Right renal pelvis (tissue), 4 donors: ENCODE results near the gene TPRG1. TPM values are rescaled to one million over a fixed set of nuclear protein-coding genes. Genes with fewer than 3 reads are reported as not detected.

ENCODE experiments used
- DNase-seq, 4 donors: peaks; one replicate each; pipeline ENCODE4 v3.0.0-alpha.2; 2013; ENCODE audit warnings: low read depth in 4 of 4, low spot score in 3 of 4, missing footprints in 1 of 4
- polyA plus RNA-seq, 4 donors: library from polyadenylated mRNA; unstranded; fragments of 120-200 nt; gene quantifications; one replicate each; pipeline ENCODE4 v1.2.1, GENCODE V29; 2013; ENCODE audit not compliant: insufficient read length in 4 of 4

The TPRG1 gene
- polyA plus RNA-seq, 4 donors = 0.22 to 0.79 (median 0.63) TPM

GRCh38 chr3:189160519-189161309 is 11.1 kb upstream of the TPRG1 start:
- no peak for DNase-seq

DNA sequence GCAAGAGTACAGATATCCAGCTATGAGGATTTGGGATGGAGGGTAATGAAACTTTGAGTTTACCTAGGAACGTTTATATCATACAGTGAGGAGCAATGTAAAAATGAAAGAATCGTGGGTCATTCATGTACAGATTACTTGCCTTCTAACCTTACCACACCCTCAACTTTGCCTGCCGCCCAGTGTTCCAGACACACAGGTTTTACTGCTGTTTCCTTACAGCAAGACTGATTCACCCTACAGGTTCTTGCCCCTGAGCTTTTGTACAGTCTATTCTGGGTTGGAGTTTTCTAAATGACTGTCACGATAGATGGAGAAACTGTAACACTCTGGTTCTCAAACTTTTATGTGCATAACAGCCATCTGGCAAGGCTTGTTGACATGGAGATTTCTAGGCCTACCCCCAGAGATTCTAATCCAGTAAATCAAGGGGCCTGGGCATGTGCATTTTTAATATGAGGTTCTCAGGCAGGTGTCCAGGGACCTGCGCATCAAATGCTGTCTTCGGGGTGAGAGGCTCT is 6.6 kb upstream of the TPRG1 start:
- DNase-seq = no peak

DNA sequence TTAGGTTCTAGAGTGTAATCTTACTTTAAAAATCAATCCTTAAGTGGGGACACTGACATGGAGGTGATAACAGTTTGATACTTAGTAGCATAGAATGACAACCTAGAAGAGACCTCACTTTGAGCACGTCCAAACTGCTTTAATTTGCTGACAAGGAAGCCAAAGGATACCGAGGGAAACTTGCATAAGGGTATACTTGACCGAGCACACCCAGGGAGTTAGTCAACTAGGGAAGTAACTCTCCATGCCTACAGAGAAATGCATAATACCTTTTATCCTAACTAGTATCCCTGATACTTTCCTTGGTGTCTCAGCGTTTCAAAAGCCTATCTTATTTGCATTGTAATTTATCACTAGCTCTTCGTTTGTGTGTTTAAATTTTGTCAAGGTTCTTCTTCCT is 5.5 kb upstream of the TPRG1 start:
- DNase-seq = no peak

DNA sequence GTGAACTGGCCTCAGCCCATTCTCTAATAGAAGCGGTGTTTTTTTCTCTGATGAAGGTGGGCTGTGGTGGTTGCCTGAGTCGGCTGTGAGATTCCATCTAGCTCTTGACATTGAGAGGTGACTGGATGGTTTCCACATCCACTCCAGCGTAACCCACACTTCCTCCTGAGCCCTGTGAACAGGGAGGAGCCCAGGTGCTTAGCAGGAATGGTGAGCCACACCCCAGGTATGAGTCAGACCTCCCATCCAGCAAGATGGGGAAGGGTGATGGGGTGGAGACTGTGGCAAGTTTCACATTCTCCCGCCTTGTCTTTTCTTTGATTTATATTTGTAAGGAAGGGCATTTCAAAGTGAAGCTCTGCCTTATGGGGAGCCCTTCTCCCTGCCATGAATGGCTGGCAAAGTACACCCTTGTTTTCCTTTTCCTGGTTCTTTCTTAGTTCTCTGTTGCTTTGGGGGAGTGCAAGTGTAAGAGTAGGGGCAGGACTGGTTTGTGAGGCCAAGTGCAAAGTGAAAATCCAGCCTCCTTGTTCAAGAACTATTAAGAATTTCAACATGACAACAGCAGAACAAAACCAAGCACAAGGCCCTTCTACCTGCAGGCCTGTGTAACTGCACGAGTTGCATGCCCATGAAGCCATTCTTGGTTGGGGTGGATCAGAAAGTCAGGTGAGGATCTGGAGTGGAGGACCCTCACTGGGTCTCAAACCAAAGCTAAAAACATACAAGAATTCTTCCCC is 4.6 kb upstream of the TPRG1 start:
- DNase-seq = no peak

DNA sequence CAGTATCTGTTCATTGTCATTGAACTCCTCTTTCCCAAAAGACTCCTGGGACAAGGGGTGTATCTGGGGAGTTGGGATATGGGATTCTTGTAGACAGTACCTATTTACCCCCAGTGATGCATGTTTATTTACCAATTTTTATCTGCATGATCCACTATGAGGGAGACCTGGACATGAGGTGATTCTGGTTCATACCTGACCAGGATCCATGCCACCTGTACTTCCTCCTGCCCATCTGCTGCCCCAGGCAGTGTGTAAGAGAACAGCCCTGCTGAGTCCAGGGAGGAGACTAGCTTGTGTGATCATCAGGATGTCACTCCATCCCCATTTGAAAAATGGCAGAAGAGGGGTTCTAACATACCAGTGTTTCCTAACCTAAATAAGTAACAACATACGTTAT is 3.1 kb upstream of the TPRG1 start:
- DNase-seq = no peak

- no peak for DNase-seq
These were observed 2.0 kb upstream of the TPRG1 start for GRCh38 chr3:189169728-189170127.

DNA sequence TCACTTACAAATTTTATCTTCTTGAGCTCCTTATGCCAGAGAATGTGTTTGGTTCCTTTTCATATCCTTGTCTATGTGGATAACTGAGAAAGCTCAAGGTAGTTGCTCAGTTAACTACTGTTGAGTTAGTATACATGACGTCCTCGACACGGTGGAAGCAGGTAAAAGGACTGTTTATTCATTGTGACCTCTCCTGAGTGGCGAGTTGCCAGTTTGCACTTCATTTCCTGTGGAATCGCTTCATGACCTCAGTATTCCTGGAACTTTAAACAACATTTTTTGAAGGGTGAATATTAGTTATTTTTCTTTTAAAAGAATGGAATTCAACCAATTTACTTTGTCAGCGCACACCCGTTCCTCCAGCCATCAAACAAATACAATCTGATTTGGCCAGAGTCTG is 1.2 kb upstream of the TPRG1 start:
- DNase-seq = no peak

DNA sequence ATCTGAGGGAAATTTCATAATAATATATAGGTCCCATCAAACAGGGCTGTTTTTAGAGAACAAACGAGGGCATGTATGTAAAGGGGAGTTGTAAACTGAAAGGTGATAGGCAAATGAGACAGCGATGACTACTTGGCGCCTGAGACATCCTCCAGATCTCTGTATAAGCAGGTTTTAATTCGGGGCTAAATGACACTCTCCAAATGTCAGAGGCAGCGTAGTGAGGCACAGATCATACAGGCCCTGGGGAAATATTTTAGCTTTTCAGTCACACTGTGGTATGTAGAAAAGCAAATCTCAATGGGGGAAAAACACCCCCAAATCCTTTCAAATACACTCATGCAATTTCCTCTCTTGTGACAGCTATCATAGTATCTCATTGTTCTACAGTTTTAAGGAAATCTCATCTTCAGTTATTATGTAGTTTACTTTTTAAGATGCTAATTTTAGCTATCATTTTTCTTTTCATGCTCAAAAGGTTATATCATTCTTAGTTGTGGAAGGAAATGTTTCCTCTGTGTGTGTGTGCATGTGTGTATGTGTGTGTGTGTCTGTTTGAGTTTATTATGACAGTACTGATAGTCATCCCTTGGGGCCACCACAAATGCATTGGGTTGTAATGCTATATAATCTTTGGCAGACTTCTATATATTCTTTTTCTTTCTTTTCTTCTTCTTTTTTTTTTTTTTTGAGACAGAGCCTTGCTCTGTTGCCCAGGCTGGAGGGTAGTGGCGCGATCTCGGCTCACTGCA is 1.1 kb downstream of the TPRG1 start:
- no peak for DNase-seq

DNA sequence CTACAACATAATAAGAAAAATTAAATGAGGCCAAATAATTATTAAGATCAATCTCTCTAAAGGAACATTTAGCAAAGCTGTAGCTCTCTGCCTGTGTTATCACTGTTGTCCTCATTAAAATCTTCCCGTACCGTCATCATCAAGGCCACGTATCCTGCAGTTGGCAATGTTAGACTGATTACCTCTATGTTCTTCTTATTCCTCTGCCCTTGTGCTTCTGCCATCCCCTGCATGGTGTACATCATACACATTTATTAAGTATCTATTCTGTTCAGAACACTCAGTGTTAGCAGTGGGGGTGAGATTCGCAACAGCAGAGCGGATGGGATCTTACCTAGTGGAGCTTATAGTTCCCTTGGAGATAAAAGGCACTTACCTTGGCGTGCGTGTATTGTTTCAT is 12.8 kb downstream of the TPRG1 start:
- no peak for DNase-seq

GRCh38 chr3:189186101-189186500 is 14.3 kb downstream of the TPRG1 start:
- no peak for DNase-seq

DNA sequence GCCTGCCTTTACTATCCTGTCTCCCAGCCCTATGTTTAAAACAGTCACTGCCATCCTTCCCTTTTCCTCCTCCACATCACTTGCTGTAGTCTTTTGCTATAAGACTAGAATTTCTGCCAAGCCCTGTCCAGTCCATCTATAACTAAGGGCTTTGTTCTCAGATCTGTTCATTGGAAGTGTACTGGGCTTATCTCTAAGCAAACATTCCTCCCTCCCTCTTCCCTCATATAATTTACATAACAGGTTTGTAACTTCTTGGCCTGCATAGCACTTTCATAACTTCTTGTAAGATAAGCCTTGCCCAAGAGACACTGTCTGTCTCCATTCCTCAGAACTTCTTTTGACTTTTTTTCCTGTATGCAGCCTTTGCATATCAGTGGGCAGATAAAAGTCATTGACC is 16.7 kb downstream of the TPRG1 start:
- no peak for DNase-seq

DNA sequence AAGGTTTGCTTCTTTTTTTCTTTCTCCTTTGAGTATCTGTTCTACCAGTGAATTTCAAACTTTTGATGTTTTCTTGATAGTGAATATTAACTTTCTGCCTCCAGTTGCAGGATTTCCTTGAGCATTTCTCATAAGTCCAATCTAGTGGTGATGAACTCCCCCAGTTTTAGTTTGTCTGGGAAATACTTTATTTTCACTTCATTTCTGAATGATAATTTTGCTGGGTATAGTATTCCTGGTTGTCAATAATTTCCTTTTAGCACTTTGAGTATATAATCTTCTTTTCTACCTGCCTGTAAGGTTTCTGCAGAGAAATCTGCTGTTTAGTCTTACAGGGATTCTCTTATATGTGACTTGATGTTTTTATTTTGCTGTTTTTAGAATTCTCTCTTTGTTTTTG is 21.0 kb downstream of the TPRG1 start:
- no peak for DNase-seq

DNA sequence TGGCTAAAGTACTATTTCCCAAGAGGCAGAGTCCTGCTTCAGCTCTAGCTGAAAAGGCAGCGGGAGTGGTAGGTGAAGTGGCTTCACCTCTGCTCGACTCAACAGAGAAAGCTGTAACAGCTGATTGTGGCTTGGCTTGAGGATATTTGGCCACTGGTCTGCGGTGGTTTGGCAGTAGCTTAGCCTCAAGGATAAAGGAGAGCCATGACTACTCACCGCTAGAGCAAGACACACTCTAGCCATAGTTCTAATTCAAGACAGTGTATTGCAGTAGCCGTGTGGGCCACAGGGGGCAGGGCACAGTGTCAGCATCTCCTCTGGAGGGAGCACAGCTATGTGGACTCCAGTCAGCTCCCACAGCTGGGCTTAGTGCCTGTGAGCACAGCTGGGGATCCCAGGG is 23.5 kb downstream of the TPRG1 start:
- no peak for DNase-seq

DNA sequence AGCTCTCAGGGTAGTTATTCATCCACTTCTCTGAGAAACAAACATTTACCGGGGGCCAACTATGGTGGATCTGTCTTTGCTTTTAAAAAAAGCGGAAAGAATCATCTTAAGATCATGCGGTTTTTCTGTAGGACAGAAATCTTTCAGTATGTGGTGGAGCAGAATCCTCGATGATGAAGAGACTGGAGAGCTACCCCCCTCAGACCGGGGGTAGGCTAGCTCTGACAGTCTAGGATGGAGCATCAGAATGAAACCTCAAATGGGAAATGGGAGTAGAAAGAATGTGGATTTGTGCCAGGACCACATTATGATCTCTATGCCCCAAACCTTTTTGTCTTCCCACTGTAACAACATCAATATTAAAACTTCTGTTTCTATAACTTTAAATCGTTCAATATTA is 30.3 kb downstream of the TPRG1 start:
- DNase-seq = no peak

DNA sequence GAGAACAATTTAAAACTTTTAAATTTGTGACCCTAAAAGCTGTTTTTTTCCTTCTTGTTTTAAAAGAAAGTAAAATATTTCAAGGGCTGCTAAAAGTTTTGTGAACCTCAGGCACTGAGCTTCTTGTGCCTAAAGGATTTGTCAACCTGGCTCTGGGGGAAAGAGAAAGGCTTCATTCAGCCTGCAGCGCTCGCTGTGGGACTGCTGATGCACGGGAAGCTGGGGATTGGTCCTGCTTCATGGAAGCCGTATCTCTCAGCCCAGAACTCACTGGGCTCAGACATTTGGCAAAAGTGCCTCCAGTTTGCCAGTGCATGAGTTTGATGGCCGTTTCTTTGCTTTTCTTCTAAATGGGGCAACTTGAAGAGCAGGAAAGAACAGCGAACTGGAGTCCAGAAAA is 30.8 kb downstream of the TPRG1 start:
- no peak for DNase-seq

DNA sequence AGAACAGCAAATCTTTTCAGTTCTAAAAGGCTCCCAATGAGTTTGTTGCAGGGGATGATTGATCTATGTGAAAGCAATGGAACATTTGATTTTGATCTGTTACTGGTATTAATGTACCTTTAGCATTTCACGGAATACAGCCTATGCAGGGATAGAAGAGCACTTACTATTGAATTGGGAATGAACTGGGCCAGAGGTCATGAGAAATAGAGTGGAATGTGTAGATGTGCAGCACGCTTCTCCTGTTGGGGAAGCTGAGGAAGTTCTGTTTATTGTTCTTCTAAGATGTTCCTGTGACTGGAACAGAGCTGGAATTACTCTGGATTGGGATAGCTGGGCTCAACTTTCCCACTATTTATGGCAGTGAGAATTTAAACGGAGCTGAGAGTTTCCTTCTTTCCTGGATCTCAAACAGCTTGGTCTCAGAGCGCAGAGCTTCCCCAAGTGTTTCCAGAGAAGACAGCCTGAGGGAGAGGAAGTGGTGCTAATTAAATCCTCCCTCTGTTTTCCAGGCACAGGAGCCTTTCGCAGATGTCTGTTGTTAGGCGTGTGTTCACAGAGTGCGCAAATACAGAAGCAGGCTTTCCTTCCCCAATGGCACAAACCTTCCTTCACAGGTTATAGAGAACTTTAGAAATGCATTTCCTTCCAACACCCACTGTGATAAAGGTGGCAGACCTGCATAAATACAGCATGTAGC is 32.5 kb downstream of the TPRG1 start:
- DNase-seq = no peak

DNA sequence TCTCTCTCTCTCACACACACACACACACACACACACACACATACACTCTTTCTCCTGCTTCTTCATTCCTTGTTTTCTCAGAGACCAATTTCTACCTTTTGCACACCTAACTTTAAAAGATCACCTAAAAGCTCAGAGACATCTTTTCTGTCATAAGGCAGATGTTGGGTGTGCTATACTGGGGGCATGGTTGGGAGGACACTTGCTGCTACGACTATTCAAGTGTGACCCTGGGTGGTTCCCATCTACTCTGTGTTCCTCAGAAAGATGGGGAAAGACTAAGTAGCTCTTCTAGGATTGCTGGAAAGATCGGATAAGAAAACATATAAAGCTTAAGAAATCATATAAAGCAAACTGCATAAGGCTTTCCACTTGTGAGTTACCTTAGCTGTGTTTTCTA is 33.2 kb downstream of the TPRG1 start:
- no peak for DNase-seq

- no peak for DNase-seq
These were observed 38.5 kb downstream of the TPRG1 start for GRCh38 chr3:189210251-189210770.

- no peak for DNase-seq
These were observed 40.9 kb downstream of the TPRG1 start for GRCh38 chr3:189212681-189213080.

DNA sequence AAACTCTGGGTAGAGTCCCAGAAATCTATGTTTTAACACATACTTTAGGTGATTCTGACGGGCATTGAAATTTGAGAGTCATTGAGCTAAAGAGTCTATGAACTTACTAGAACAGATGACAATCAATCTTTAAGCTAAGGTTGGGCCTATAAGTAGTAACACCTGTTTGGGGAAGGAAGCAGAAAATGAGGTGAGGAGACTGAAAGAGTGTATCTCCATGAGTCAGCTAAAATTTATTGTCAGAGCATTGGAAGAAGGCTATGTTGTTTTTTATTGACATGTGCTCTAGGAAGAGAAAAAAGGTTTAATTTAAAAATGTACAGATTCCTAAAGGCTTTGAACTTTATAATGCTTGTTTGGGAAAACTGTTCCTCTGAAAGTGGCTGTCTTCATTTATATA is 42.9 kb downstream of the TPRG1 start:
- DNase-seq = no peak
